ENCODE measurements around the gene CLMP.

CLMP gene

GRCh38 chr11:123187665-123188507 is 7.2 kb downstream of the CLMP start:
- no peak for TF ChIP-seq OSR1 (CRISPR knock-in tag; IDR thresholded peaks at IDR 0.05)
- ATAC-seq, result peak; percentile 60

DNA sequence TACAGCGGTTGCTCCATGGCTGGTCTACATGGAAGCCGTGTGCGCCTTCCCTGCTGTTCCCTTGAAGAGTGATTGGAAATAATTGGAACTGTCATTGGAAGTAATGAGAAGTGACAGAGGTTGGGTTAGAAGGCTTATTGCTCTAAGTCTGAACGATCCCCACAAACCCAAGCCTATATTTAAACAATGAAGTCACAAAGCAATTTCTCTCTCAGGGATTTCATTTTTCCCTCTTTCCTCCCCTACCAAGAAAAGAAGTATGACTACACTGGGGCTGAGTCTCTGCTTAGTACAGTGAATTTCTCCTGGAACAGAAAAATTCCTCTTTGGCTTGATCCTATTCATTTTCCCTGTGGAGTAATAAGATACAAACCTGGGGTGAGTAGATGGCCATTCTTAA is 7.8 kb downstream of the CLMP start:
- TF ChIP-seq CSRNP3 (CRISPR knock-in tag; IDR thresholded peaks at IDR 0.05), result no peak
- no peak; the same call in 2 of the 3 replicates for ATAC-seq

DNA sequence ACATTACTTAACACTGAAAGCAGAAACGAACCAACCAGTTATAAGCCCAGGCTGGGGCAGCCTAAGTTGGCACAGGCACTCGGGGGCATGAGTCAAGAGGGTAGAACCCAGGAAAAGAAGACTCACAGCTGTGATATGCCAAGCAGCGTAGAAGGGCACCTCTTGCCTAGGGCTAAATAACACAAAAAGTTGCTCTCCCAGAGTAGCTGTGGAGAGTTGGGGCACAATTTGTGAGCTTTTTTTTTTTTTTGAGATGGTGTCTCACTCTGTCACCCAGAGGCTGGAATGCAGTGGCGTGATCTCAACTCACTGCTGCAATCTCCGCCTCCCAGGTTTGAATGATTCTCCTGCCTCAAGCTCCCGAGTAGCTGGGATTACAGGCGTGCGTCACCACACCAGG is 8.8 kb downstream of the CLMP start:
- ATAC-seq, result no peak
- no peak for TF ChIP-seq ESRRG (CRISPR knock-in tag; IDR thresholded peaks at IDR 0.05)

GRCh38 chr11:123185326-123185725 is 9.7 kb downstream of the CLMP start:
- ATAC-seq, result no peak
- TF ChIP-seq, protein P1, sequence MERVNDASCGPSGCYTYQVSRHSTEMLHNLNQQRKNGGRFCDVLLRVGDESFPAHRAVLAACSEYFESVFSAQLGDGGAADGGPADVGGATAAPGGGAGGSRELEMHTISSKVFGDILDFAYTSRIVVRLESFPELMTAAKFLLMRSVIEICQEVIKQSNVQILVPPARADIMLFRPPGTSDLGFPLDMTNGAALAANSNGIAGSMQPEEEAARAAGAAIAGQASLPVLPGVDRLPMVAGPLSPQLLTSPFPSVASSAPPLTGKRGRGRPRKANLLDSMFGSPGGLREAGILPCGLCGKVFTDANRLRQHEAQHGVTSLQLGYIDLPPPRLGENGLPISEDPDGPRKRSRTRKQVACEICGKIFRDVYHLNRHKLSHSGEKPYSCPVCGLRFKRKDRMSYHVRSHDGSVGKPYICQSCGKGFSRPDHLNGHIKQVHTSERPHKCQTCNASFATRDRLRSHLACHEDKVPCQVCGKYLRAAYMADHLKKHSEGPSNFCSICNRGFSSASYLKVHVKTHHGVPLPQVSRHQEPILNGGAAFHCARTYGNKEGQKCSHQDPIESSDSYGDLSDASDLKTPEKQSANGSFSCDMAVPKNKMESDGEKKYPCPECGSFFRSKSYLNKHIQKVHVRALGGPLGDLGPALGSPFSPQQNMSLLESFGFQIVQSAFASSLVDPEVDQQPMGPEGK (CRISPR knock-in tag; IDR thresholded peaks at IDR 0.05; ENCODE audit: borderline replicate concordance), result no peak
- no peak for TF ChIP-seq CSDC2 (CRISPR knock-in tag; IDR thresholded peaks at IDR 0.05)
- TF ChIP-seq TSHZ2 (CRISPR knock-in tag; IDR thresholded peaks at IDR 0.05), result no peak
- no peak for TF ChIP-seq ZFP30 (CRISPR knock-in tag; IDR thresholded peaks at IDR 0.05)
- no peak for TF ChIP-seq ZNF70 (CRISPR knock-in tag; IDR thresholded peaks at IDR 0.05)
- no peak for TF ChIP-seq GLIS3 (CRISPR knock-in tag; IDR thresholded peaks at IDR 0.05)
- no peak for TF ChIP-seq ARNTL (CRISPR knock-in tag; IDR thresholded peaks at IDR 0.05; ENCODE audit: borderline replicate concordance, low read depth)
- TF ChIP-seq TOX (CRISPR knock-in tag; IDR thresholded peaks at IDR 0.05; ENCODE audit: borderline replicate concordance), result no peak
- TF ChIP-seq OSR1 (CRISPR knock-in tag; IDR thresholded peaks at IDR 0.05), result no peak
- TF ChIP-seq ZNF565 (CRISPR knock-in tag; conservative IDR thresholded peaks at IDR 0.05; ENCODE audit: low read depth), result no peak
- TF ChIP-seq BACH2 (CRISPR knock-in tag; IDR thresholded peaks at IDR 0.05; ENCODE audit: borderline replicate concordance), result no peak

DNA sequence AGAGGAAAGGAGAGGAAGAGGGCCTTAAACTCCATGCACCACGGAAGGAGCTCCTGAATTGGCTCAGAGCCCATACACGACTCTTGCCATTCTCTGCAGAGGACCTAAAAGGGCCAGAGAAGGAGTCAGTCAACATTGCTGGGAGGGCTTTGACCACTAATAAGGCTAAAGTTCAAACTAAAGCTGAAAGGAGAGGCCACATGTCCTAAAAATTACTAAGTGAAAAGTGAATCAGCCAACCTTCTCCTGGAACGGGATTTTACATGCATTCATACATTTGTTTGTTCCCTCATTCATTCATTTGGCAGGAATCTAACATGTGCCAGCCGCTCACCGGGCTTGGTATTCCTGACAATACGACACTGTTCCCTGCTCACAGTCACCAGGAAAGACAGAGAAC is 10.5 kb downstream of the CLMP start:
- no peak for TF ChIP-seq ISL1 (CRISPR knock-in tag; IDR thresholded peaks at IDR 0.05)
- TF ChIP-seq SNAI2 (CRISPR knock-in tag; IDR thresholded peaks at IDR 0.05), result no peak
- ATAC-seq, result no peak

DNA sequence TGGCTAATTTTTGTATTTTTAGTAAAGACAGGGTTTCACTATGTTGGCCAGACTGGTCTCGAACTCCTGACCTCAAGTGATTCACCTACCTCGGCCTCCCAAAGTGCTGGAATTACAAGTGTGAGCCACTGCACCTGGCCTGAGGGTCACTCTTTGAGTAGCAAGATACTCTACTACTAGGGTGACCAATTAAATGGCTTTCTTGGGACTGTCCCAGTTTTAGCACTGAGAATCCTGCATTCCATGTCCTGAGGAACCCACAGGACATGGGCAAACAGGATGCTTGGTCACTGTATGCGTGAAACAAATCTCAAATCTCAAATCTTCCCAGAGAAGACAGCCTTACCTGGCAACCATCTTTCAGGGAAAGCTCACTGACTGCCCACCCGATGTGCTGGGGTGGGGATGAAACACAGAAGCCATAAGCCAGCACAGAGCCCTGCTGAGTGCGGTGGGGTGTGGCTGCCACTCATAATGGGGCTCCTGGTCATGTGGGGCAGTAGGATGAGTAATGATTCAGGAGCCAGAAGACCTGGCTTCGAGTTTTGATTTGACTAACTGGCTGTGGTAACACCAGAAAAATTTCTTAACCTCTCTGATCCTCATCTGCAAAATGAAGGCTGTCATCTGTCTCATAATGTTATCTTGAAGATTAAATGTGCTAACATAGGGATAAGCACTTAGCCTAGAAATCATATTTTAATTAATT is 11.5 kb downstream of the CLMP start:
- ATAC-seq, result no peak
- TF ChIP-seq OSR1 (CRISPR knock-in tag; IDR thresholded peaks at IDR 0.05) (no peak), SNAI2 (CRISPR knock-in tag; IDR thresholded peaks at IDR 0.05) (no peak), ARNTL (CRISPR knock-in tag; IDR thresholded peaks at IDR 0.05; ENCODE audit: borderline replicate concordance, low read depth) (no peak), PPARA (CRISPR knock-in tag; IDR thresholded peaks at IDR 0.05; ENCODE audit: borderline replicate concordance) (no peak), CSDC2 (CRISPR knock-in tag; IDR thresholded peaks at IDR 0.05) (no peak), ESRRG (CRISPR knock-in tag; IDR thresholded peaks at IDR 0.05) (no peak), ZFP3 (CRISPR knock-in tag; IDR thresholded peaks at IDR 0.05) (no peak), CREB5 (CRISPR knock-in tag; IDR thresholded peaks at IDR 0.05; ENCODE audit: low read depth) (no peak), ZNF8 (CRISPR knock-in tag; IDR thresholded peaks at IDR 0.05) (no peak), GLIS3 (CRISPR knock-in tag; IDR thresholded peaks at IDR 0.05) (no peak), TCF4 (CRISPR knock-in tag; IDR thresholded peaks at IDR 0.05; ENCODE audit: borderline replicate concordance) (no peak), ISL1 (CRISPR knock-in tag; IDR thresholded peaks at IDR 0.05) (no peak), TOX (CRISPR knock-in tag; IDR thresholded peaks at IDR 0.05; ENCODE audit: borderline replicate concordance) (no peak), ZFP30 (CRISPR knock-in tag; IDR thresholded peaks at IDR 0.05) (no peak), ZNF565 (CRISPR knock-in tag; conservative IDR thresholded peaks at IDR 0.05; ENCODE audit: low read depth) (no peak), BACH2 (CRISPR knock-in tag; IDR thresholded peaks at IDR 0.05; ENCODE audit: borderline replicate concordance) (no peak), RARB (CRISPR knock-in tag; IDR thresholded peaks at IDR 0.05) (no peak), CSRNP3 (CRISPR knock-in tag; IDR thresholded peaks at IDR 0.05) (no peak), ZC3H10 (CRISPR knock-in tag; IDR thresholded peaks at IDR 0.05) (no peak), ZNF70 (CRISPR knock-in tag; IDR thresholded peaks at IDR 0.05) (no peak)

All from SK-N-SH treated with all-trans-retinoic acid at 6 μM for 48 hours (cell line).